NB4 (cell line): ENCODE measurements around the gene CRTC1.

Experiments
- CTCF ChIP-seq: IDR thresholded peaks from one replicate; pipeline ENCODE4 v1.5.1; 2012; ENCODE audit warnings: low read depth, low read length
- MAX ChIP-seq: IDR thresholded peaks from 2 replicates; pipeline ENCODE4 v1.6.1; 2011; ENCODE audit warnings: low read depth, low read length
- MYC ChIP-seq: IDR thresholded peaks from 2 replicates; pipeline ENCODE4 v1.6.1; 2011; ENCODE audit warnings: low read depth, low read length
- POLR2A ChIP-seq: IDR thresholded peaks from 2 replicates; pipeline ENCODE4 v1.6.1; 2011; ENCODE audit warnings: mild to moderate bottlenecking; ENCODE audit not compliant: insufficient read length; ENCODE audit errors: extremely low read depth

DNA sequence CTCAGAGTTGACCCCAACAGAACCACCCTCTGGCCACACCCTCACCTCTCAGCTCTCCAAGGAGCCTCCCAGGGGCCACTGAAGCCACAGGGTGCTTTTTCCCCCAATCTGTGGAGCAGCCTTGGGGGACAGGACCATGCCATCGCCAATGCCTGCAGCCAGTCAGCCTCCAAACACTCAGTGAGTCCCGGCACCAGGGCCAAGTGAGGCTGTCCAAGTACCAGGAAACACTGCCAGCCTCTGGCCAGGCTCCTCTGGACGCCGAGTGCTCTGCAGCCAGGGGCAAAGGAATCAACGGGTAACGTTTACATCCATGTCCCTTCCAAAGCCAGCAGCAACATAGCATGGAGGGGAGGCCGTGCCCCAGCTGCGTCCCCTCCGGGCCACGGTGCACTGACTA is 117.2 kb downstream of the CRTC1 start:
- TF ChIP-seq POLR2A (no peak), CTCF (no peak), MAX (no peak), MYC (no peak)
